Activated naive CD8-positive, alpha-beta T cell treated with anti-CD3 and anti-CD28 coated beads for 36 hours (primary cell): Measurements from ENCODE around the gene BEND6. TPM values are rescaled to one million over a fixed set of nuclear protein-coding genes. Genes with fewer than 3 reads are reported as not detected.

Experiments used
- DNase-seq: peaks from one replicate; pipeline ENCODE4 v3.0.0; 2021
- H3K27ac Mint-ChIP-seq: one replicate; pipeline ENCODE4 v1.8.0; 2022; ENCODE audit warnings: mild to moderate bottlenecking, moderate library complexity, mixed read lengths
- H3K27me3 Mint-ChIP-seq: one replicate; pipeline ENCODE4 v1.8.0; 2022; ENCODE audit warnings: mild to moderate bottlenecking, mixed read lengths
- H3K36me3 Mint-ChIP-seq: one replicate; pipeline ENCODE4 v1.8.0; 2021; ENCODE audit warnings: mild to moderate bottlenecking, mixed read lengths
- H3K4me1 Mint-ChIP-seq: one replicate; pipeline ENCODE4 v1.8.0; 2021; ENCODE audit warnings: mixed read lengths
- H3K4me3 Mint-ChIP-seq: one replicate; pipeline ENCODE4 v1.8.0; 2022; ENCODE audit warnings: mild to moderate bottlenecking, moderate library complexity, mixed read lengths
- H3K9me3 Mint-ChIP-seq: one replicate; pipeline ENCODE4 v1.8.0; 2022; ENCODE audit warnings: mixed read lengths
- total RNA-seq, 2 experiments: library from RNA; stranded (reverse); gene quantifications; one replicate each; pipeline ENCODE4 v1.2.3, GENCODE V29; 2021

BEND6 gene
- total RNA-seq, 2 experiments from 2014 or later, result not detected

DNA sequence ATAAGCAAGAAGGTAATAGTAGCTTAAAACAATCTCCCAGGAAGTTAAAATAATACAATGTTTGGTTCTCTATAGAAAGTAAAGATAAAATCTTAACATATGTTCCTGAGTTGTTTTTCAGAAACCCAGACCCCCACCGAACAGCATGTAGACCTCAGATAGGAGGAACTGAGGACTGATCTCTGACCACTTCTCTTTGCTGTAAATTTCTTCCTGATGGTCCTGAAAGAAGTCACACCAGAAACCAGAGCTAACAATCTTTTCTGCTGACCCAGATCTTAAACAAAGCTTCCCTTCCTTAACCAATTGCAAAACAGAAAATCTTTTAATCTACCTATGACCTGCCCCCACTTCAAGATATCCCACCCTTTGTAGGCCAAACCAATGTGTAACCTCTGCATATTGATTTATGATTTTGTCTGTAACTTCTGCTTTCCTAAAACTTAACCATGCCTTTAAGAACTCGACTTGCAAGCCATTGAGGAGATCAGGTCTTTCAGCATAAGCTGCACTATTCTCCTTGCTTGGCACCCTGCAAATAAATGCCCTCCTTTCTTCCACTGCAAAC, 21.9 kb upstream of the BEND6 start:
- Mint-ChIP-seq H3K36me3 (no peaks in the 10 kb centered on the region), H3K4me3 (no peak overlapping the region), H3K27me3 (peaks cover 9% of the 10 kb centered on the region), H3K4me1 (no peaks in the 10 kb centered on the region), H3K9me3 (no peaks in the 10 kb centered on the region), H3K27ac (no peak overlapping the region)
- DNase-seq, result no peak

DNA sequence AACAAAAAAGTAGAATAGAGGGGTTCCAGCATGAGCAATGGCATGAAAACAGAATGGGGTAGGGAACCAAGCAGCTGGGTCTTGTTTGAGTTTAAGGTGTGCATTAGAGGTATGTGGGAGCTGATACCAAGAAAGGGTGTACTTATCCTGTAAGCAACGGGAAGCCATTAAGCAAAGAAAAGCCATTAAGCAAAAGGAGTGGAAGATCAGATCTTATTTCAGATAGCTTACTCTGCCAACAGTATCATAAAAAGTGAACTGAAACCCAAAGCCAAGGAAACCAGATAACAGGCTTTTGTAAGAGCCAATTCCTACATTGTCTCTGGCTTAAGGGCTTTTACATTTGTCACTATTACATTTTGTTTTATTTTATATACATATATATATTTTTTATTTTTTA, 21.3 kb upstream of the BEND6 start:
- Mint-ChIP-seq H3K36me3 (no peaks in the 10 kb centered on the region), H3K4me1 (peaks cover 3% of the 10 kb centered on the region), H3K9me3 (no peaks in the 10 kb centered on the region), H3K4me3 (no peak overlapping the region), H3K27ac (no peak overlapping the region), H3K27me3 (peaks cover 6% of the 10 kb centered on the region)
- no peak for DNase-seq

DNA sequence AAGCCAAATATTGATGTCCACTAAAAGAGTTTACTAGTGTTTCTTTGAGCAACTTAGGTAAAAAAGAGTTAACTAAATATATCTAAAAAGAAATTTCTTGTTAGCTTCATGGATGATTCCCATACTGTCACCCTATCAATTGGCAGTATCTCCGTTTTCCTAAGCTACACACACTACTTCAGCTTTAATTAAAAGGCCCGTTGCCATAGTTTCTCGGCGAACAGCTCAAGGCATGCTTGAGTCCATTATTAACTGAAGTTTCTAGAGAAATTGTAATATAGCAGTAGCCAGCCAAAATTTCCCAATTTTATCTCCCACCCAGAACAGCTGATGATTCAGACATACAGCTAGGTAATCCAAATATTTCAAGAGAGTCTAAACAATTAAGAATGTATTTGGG, 20.0 kb upstream of the BEND6 start:
- Mint-ChIP-seq H3K9me3 (no peaks in the 10 kb centered on the region), H3K36me3 (no peaks in the 10 kb centered on the region), H3K27ac (no peak overlapping the region), H3K4me1 (peaks cover 4% of the 10 kb centered on the region), H3K4me3 (no peak overlapping the region), H3K27me3 (peaks cover 6% of the 10 kb centered on the region)
- no peak for DNase-seq

DNA sequence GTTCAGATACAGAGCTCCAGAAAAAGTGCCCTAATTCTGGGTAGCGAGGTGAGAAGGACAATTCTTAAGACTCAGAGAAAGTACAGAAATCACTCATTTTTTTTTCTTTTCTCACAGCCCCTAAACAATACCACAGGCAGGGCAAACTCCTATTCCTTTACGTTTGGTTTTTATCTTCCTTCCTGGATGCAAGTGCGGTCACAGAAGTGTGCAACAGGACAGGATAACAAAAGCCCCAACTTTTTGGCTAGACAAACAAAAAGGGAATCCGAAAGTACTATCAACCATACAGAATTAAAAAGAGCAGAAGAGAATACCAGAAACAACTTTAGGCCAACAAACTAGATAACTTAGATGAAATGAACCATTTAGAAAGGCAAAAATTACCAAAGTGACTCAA, 18.4 kb upstream of the BEND6 start:
- Mint-ChIP-seq H3K9me3 (peaks cover 4% of the 10 kb centered on the region), H3K4me1 (peaks cover 4% of the 10 kb centered on the region), H3K36me3 (no peaks in the 10 kb centered on the region), H3K27me3 (peaks cover 6% of the 10 kb centered on the region), H3K27ac (no peak overlapping the region), H3K4me3 (no peak overlapping the region)
- no peak for DNase-seq

DNA sequence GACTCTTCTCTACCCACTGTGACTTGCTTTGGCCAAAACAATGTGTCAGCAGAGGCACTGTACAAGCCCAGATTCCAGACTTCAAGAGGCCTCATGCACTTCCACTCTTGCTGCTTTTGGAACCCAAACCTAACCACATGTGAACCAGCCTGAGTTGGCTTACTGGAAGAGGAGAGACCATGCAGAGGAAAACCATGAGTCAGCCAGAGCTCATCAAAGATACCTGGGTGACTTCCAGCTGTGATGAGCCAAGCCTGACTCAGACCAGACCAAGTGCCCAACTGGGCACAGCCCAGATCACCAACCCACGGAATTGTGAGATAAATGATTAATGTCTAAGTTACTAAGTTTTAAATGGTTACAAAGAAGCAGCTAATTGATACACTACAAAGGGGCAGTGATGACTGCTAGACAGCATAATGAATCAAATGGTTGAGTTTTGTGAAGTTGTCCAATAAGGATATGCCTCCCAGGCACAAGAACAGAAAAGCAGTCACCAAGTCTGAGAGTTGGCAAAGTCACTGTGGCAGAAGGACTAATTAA, 16.2 kb upstream of the BEND6 start:
- no peak for DNase-seq
- Mint-ChIP-seq H3K4me3 (no peak overlapping the region), H3K4me1 (peaks cover 4% of the 10 kb centered on the region), H3K27ac (no peak overlapping the region), H3K27me3 (peaks cover 6% of the 10 kb centered on the region), H3K9me3 (peaks cover 4% of the 10 kb centered on the region), H3K36me3 (no peaks in the 10 kb centered on the region)

DNA sequence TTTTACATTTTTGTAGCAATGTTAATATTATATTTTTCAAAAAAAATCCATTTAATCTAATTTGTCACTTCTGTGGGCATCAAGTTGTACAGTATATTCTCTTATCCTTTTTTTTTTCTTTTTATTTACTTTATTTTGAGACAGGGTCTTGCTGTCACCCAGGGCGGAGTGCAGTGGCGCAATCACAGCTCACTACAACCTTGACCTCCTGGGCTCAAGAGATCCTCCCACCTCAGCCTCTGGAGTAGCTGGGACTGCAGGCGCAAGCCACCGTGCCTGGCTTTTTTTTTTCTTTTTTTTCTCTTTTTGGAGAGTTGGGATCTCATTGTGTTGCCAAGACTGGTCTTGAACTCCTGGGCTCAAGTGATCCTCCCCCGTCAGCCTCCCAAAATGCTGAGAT, 14.4 kb upstream of the BEND6 start:
- Mint-ChIP-seq H3K4me1 (peaks cover 4% of the 10 kb centered on the region), H3K36me3 (no peaks in the 10 kb centered on the region), H3K4me3 (no peak overlapping the region), H3K27ac (no peak overlapping the region), H3K9me3 (peaks cover 4% of the 10 kb centered on the region), H3K27me3 (peaks cover 12% of the 10 kb centered on the region)
- DNase-seq, result no peak

DNA sequence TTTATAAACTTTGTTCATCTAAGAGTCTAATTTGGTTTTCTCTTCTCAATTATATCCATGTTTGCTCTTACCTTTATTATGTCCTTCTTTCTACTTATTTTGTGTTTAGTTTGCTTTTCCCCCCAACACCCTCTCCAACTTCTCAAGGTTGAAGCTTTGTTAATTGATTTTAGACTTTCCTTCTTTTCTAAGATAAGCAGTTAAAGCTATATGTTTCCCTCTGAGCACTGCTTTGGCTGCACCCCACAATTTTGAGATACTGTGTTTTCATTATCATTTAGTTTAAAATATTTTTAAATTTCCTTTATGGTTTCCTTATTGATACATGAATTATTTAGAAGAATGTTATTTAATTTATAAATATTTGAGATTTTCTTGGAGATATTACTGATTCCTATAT, 13.9 kb upstream of the BEND6 start:
- DNase-seq, result no peak
- no peak overlapping the region for H3K4me3 Mint-ChIP-seq
- no peaks in the 10 kb centered on the region for H3K36me3 Mint-ChIP-seq
- H3K9me3 Mint-ChIP-seq, result peaks cover 4% of the 10 kb centered on the region
- H3K4me1 Mint-ChIP-seq, result peaks cover 4% of the 10 kb centered on the region
- no peak overlapping the region for H3K27ac Mint-ChIP-seq
- peaks cover 13% of the 10 kb centered on the region for H3K27me3 Mint-ChIP-seq

DNA sequence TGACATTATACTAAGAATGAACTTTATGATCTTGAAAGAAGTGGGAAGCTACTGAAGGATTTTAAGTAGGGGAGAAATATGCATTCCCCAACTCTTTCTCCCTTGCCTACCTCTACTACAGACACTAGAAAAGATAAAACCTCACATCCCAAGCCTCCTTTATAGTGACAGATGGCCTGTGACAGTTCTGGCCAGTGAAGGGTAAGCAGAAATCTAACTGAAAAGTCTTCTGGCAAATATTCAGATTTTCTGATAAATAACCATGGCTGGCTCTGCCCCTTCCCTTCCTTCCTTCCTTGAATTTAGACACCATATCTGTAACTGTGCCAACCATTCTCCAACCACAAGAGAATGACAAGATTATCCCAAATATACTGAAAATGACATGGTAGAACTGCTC, 10.2 kb upstream of the BEND6 start:
- Mint-ChIP-seq H3K36me3 (no peaks in the 10 kb centered on the region), H3K27ac (no peak overlapping the region), H3K9me3 (peaks cover 4% of the 10 kb centered on the region), H3K4me3 (no peak overlapping the region), H3K4me1 (no peaks in the 10 kb centered on the region), H3K27me3 (peaks cover 37% of the 10 kb centered on the region)
- DNase-seq, result no peak

DNA sequence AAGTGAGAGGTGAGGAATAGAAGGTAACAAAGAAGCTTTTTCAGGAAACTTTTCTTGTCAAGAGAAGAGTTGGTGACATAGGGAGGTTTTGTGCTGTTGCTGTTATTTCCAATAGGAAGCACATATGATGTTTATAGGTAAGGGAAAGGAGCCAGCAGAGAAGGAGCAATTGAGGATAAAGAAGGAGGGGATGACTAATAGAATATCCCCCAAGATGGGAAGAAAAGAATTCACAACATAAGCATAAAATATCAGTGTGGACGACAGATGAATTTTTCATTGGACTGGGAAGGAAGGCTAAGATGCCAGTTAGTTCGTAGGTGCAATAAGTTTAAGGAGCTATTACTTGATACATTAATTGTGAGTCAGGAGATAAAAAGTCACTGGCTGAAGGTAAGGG, 8.5 kb upstream of the BEND6 start:
- H3K4me3 Mint-ChIP-seq, result no peak overlapping the region

DNA sequence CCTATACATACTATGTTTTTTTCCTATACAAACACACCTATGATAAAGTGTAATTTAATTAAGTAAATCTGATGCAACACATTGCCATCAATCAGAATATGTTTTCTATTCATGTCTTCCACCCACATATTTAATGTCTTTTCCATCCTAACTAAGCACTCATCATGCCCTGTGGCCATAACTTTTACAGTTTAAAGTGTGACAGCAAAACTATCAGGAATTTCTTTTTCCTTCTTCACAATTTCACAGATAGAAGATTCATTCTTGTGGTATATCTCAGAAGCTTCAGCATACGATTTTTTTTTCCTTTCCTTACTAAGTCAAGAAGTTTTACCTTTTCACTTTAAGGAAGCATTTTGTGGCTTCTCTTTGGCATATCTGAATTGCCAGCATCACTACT, 7.0 kb upstream of the BEND6 start:
- no peaks in the 10 kb centered on the region for H3K36me3 Mint-ChIP-seq
- no peak overlapping the region for H3K4me3 Mint-ChIP-seq
- no peak overlapping the region for H3K27ac Mint-ChIP-seq
- no peaks in the 10 kb centered on the region for H3K9me3 Mint-ChIP-seq
- H3K4me1 Mint-ChIP-seq, result peaks cover 2% of the 10 kb centered on the region
- H3K27me3 Mint-ChIP-seq, result peaks cover 62% of the 10 kb centered on the region
- no peak for DNase-seq

More for the DNA sequence above, 8.5 kb upstream of the BEND6 start:
- H3K4me1 Mint-ChIP-seq, result peaks cover 2% of the 10 kb centered on the region
- H3K27me3 Mint-ChIP-seq, result peaks cover 50% of the 10 kb centered on the region
- no peaks in the 10 kb centered on the region for H3K9me3 Mint-ChIP-seq
- no peaks in the 10 kb centered on the region for H3K36me3 Mint-ChIP-seq
- no peak overlapping the region for H3K27ac Mint-ChIP-seq
- DNase-seq, result no peak

DNA sequence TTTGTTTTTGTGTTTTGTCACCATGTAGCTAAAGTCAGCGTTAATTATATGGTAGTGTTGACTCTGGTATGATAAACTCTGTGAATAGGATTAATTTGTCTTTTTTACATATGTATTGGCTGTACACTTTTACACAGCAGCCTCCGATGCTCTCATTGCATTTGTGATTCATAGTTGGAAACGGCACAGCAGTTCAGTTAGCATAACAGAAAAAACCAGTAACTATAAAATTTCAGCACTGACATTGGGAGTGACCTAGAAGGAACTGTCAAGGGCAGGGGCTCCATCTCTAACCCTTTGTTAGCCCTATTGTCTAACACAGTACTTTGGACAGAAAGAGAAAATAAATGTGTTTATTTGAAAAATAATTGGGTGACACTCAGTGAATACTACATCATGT, 5.6 kb upstream of the BEND6 start:
- Mint-ChIP-seq H3K4me1 (peaks cover 10% of the 10 kb centered on the region), H3K36me3 (no peaks in the 10 kb centered on the region), H3K27me3 (peaks cover 73% of the 10 kb centered on the region), H3K9me3 (no peaks in the 10 kb centered on the region), H3K4me3 (no peak overlapping the region), H3K27ac (no peak overlapping the region)
- no peak for DNase-seq

DNA sequence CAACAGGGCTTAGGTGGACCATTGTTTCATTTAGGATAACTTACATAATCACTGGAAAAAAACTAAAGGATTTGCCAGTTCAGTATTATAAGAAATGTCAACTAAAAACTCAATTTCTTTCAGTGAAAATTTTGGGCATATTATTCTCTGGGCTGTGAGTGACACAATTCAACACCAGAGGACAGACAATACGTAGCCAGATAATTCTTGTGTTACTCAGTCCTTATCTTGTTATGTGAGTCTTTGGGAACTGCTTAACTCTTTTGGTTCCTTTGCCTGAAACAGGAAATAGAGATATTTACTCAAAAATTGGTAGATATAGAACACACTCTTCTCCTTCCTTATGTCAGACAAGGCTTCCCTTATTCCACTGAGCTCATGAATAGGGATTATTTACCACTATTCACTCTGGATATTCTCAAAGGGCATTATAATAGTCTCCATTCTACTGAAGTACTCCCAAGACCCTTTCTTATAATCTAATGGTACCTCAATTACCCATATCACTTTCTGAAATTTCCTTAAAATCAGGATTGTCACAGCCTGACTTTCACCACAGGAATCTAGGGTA, 4.9 kb upstream of the BEND6 start:
- Mint-ChIP-seq H3K9me3 (no peaks in the 10 kb centered on the region), H3K27ac (no peak overlapping the region), H3K36me3 (no peaks in the 10 kb centered on the region), H3K4me3 (no peak overlapping the region), H3K4me1 (peaks cover 12% of the 10 kb centered on the region), H3K27me3 (peaks cover 72% of the 10 kb centered on the region)
- DNase-seq, result no peak

DNA sequence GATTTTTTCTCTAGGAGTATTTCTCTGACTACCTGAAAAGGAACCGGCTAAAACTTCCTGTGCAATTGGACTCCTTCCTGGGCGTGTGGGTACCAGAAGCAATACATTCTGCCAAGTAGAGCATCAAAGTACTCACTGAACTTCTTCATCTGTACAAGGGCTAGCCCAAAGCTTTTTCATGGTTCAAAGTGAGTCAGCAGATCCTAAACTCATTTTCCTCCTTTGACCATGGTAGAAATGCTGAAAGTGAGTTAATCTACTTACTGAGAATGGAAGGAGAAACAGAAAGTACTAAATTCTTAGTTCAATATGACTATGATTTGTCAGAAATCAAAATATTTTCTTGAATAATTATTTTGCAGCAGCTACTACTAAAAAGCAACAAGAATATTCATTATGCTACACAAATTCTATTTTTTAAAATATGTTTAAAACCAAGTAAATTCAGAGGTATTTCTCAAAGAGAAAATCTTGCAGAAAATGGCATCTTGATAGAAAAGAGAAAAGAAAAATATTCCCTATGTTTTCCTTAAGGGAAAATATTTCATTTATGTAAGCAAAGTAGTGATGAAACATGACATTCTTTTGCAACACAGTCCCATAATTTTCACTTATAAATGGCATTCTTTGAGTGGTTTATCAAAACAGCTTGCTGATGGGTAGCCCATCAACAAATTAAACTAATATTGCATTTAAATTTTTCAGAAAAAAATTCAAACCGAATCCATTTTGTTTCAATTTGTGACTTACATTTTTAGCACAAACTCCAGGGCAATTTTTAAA, 3.7 kb upstream of the BEND6 start:
- Mint-ChIP-seq H3K36me3 (no peaks in the 10 kb centered on the region), H3K4me1 (peaks cover 18% of the 10 kb centered on the region), H3K4me3 (no peak overlapping the region), H3K27ac (no peak overlapping the region), H3K9me3 (no peaks in the 10 kb centered on the region), H3K27me3 (peaks cover 80% of the 10 kb centered on the region)
- DNase-seq, result no peak

DNA sequence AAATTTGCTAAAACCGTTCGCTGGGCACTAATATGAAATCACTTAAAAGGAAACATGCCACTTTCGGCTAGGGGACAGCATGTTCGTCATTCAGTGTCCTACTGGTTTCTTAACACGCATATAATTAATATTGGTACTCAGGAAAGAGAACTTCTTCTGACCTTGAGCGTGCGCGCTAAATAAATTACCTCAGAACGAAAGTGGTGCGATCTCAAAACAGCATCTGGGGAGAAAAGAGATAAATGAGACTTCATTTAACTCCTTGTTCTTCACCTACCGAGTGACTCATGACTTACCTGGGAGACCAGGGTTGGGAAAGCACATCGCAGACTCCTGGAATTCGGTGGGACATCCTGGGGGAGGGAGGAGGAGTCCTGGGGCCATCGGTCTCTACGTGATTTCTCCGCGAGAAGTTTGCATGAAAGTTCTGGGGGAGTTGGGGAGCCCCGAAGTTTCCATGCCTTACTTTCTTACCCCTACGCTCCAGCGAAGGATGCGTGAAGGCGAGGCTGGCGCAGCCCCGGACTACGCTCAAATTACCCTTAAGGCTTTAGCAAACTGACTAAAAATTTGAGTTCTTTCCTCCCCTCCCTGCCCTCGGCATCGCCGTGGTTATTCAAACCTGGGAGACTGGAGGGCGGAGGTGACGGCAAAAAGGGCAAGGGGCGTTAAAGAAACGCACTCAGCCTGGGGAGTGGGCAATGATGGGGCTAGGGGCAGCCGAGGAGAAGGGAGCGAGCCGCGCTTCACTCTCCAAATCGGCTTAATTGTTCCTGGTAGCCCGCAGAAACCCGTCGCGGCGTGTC, 1.1 kb upstream of the BEND6 start:
- Mint-ChIP-seq H3K27me3 (peaks cover 79% of the 10 kb centered on the region), H3K9me3 (no peaks in the 10 kb centered on the region), H3K4me3 (peak overlapping the region; percentile 79), H3K4me1 (peaks cover 18% of the 10 kb centered on the region), H3K27ac (peak overlapping the region; percentile 37), H3K36me3 (no peaks in the 10 kb centered on the region)
- peak; percentile 3 for DNase-seq
